HG02763 (cell line): ENCODE data around the gene HDAC9.

ENCODE experiments used
- ATAC-seq: cut with Tn5 transposase; IDR thresholded peaks from one replicate; pipeline ENCODE4 v1.9.1; 2021; ENCODE audit warnings: mild to moderate bottlenecking, moderate library complexity; ENCODE audit not compliant: unreplicated experiment

Gene HDAC9

DNA sequence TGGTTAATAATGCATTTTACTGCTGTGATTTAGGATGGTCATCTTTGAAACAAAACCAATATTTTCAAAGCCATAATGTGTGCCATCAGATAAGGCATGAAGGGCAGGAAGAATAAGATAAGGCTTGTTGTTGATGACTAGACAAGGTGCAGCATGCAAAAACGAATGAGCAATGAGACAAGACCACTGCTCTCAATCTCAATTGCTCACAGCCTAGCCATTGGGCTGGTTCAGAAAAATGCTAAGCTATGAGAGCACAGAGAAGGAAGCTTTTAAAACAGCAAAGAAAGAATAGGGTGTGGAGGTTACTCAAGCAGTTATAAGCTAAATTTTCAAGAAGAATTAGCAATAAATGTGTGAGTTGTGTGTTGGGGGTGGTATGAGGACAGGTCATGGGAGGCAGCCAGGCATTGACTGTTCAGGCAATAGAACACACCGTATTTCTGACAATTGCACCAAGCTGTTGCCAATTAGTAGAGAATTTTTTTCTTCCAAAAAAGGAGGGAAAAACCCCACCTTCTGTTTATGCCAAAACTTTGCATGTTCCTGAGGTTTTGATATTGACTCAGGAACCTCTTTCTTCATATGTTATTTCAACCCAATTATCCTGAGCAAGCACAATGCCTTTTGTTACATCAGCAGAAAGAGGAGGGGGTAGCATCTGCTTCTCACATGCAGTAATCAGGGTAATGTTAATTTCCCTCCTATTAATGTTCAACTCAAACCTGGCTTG, 276.5 kb downstream of the HDAC9 start:
- ATAC-seq, result no peak

GRCh38 chr7:18772567-18772965, 277.0 kb downstream of the HDAC9 start:
- ATAC-seq, result no peak

GRCh38 chr7:18777314-18777713, 281.8 kb downstream of the HDAC9 start:
- ATAC-seq, result no peak

GRCh38 chr7:18778594-18778993, 283.0 kb downstream of the HDAC9 start:
- ATAC-seq, result no peak

- no peak for ATAC-seq
Measured at GRCh38 chr7:18780266-18780665, 284.7 kb downstream of the HDAC9 start.

- ATAC-seq, result no peak
Measured at GRCh38 chr7:18780938-18781337, 285.4 kb downstream of the HDAC9 start.

- no peak for ATAC-seq
Measured at GRCh38 chr7:18786196-18786727, 290.7 kb downstream of the HDAC9 start.

- ATAC-seq, result no peak
Measured at GRCh38 chr7:18786796-18787195, 291.2 kb downstream of the HDAC9 start.

- no peak for ATAC-seq
Measured at GRCh38 chr7:18788026-18788425, 292.5 kb downstream of the HDAC9 start.

- ATAC-seq, result no peak
Measured at GRCh38 chr7:18792871-18793595, 297.5 kb downstream of the HDAC9 start.

- ATAC-seq, result no peak
Measured at GRCh38 chr7:18796216-18796615, 300.7 kb downstream of the HDAC9 start.

DNA sequence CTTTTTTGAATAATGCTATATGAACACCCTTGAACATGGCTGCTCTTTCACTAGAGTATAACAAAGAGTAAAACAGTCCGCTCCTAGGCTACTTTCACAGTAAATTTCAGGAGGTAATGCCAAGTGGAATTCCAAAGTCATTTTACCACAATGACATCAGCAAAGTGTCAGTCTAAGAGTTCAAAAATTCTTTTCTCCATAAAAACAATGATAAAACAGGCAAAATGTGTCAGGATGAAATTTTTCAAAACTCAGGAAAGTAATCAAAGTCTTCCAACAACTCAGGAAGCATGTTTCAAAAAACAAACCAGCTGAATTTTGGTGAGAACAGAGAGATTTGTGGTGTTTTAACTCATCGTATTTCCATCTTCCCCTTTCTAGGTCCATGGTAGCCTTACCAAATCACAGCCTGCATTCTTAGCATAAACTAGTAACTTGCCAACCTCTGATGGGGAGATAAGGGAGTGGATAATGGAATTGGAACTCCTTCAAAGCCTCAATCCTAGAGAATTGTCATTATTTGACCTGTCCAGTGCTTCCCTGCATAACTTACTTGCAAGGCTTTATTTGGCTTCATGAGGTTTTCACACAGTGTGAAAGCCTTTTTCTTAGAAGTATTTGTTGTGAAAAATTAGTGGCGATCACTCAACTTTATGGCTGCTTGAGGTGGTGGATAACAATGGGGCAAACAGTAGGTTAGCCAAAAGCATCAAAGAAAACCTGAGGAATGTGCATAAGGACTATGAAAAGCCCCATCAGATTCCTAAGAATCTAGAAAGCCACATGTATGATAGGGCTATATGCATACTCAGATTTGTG, 302.7 kb downstream of the HDAC9 start:
- no peak for ATAC-seq

DNA sequence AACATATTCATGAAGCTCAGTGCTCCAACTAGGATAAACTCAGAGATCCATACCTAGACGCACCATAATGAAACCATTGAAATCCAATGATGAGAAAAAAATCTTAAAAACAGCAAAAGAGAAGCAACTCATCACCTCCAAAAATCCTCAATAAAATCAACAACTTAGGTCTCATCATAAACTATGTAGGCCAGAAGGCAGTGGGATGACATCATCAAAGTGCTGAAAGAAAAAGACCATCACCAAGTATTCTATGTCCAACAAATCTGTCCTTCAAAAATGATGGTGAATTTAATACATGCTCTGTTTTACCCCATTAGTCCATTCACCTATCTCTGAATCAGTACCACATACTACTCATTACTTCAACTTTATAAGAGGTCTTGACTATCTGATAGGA, 304.4 kb downstream of the HDAC9 start:
- no peak for ATAC-seq

- no peak for ATAC-seq
Measured at GRCh38 chr7:18803923-18804322, 308.4 kb downstream of the HDAC9 start.

GRCh38 chr7:18806177-18806576, 310.6 kb downstream of the HDAC9 start:
- no peak for ATAC-seq

GRCh38 chr7:18808026-18808425, 312.5 kb downstream of the HDAC9 start:
- no peak for ATAC-seq

DNA sequence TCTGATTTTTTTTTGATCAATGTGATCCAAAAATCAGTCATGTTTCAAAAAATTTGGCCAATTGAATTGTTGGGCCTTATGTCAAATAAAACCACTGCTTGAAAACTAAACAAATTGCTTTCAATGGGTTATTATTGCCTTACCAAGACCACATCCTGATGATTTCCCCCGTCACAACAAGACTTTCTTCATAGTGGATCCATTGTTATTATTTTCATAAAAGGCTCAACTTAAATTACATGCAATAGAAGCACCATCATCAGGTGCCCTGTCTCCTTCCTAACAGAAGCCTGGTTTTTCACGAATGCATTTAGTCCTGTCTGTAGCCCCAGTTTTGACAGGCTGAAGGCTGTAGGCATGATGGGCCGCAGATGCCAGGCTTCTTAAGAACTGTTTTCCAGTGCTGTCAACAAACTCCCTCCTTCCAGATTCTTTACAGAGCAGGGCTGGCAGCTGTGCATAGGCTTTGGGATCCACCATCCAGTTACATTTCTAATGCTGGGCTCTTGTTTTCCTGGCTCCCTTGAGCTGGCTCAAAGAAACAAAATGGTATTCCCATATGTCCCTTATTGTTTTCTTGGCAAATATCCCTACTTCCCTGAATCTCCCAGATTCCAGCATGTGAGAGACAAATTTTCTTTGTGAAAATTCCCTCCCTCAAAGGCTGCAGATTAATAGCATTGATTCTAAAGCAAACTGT, 319.9 kb downstream of the HDAC9 start:
- no peak for ATAC-seq

GRCh38 chr7:18820981-18821380, 325.4 kb downstream of the HDAC9 start:
- ATAC-seq, result no peak

- ATAC-seq, result no peak
Measured at GRCh38 chr7:18821554-18821953, 326.0 kb downstream of the HDAC9 start.

- ATAC-seq, result no peak
Measured at GRCh38 chr7:18824157-18824556, 328.6 kb downstream of the HDAC9 start.
